ENCODE data around the gene NDUFA11. TPM values are rescaled to one million over a fixed set of nuclear protein-coding genes. Genes with fewer than 3 reads are reported as not detected.

NDUFA11 gene
- total and polyA plus RNA-seq, 9 of the 15 experiments (the other 6 are each of a cell fraction or from before 2014, with no cell fraction given) = 63.3 to 486 (median 274) TPM

DNA sequence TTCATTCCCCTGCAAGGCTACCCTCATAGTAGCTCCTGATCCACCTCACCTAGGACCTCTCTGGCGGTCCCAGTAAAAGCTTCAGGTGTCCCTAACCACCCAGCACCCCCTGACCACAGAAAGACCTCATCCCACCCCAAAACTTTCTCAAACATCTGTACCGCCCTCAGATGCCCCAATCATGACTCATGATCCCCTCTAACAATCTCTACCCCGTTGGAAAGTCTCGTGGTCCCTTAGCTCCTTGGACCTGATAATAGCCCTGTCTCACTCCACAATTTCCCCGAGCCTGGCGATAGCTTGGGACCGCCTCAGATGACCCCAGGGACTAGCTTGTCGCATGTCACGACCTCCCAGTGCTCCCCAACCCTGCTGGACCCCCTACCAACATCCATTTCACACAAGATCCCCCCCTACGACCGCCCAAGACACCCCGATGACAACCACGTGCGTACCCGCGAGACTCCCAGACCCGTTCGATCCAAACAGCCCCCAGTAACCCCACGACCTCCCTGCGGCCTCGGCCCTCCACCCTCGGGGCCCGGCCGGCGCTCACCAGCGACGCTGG, 450 bp downstream of the NDUFA11 start (continued):
- 0 out of 2 replicates have a peak, but pooled peaks have one; percentile 62 for TF ChIP-seq CAMTA2 (CRISPR knock-in tag; conservative IDR thresholded peaks at IDR 0.05)
- no peak for TF ChIP-seq ILF3 (IDR thresholded peaks at IDR 0.05; ENCODE audit: borderline replicate concordance)
- TF ChIP-seq ATF2 (CRISPR knock-in tag; IDR thresholded peaks at IDR 0.05) = no peak
- TF ChIP-seq SNIP1 (IDR thresholded peaks at IDR 0.05; ENCODE audit: low read depth) = no peak
- no peak; the same call in 1 of the 2 replicates for TF ChIP-seq CBFB (CRISPR knock-in tag; IDR thresholded peaks at IDR 0.05)

DNA sequence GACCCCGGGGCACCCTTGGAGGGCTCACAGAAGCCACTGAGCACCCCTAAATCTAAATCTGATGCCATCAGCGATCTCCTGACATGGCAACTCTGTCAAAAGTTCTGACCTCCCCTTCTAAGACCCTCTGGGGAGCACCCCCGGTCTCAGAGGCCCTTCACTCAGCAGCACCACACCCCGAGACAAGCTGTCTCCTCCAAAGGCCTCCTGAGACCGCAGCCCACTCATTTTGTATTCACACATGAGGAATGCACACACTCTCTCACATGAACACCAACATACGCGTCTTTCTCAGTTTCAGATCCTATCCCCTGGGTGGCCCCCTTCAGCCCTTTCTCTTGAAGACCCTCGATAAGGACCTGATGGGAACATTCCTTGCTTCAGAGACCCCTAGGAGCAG, 2.6 kb downstream of the NDUFA11 start:
- DNase-seq (ENCODE audit: extremely low read depth in 1 of 4, low spot score in 3 of 4) (no peak), FAIRE-seq (no peak), ATAC-seq (no peak)
- peaks cover 4 to 47% of the 10 kb centered on the region in 2 experiments; a peak in 4 of 5 replicates for H3K4me1 ChIP-seq (replicated peaks in 1 of 2; ENCODE audit: control insufficient read depth in 2 of 2, insufficient read depth in 2 of 2, low read length in 2 of 2)
- ChIA-PET POLR2A (interaction anchor here (0.6 to 1.2 kb wide), 3 partner anchors 14 to 29 kb away, joined by 3 read pairs; no protein-coding TSS in a partner anchor), CTCF (ENCODE audit: low intra/inter-chr PET ratio) (no interaction called here)
- H3K9me1 ChIP-seq (ENCODE audit: control insufficient read depth, insufficient read depth, low read length) = no peaks in the 10 kb centered on the region
- no peak overlapping the region for H2AFZ ChIP-seq (ENCODE audit: low read depth, low read length)
- no peak overlapping the region for H3K4me3 ChIP-seq
- no peak overlapping the region for H3K4me2 ChIP-seq (ENCODE audit: insufficient read depth, low read length)
- H3K9ac ChIP-seq (ENCODE audit: insufficient read depth in 1 of 2, low read depth in 2 of 2, low read length in 2 of 2) = no peak overlapping the region
- TF ChIP-seq HDAC6 (IDR thresholded peaks at IDR 0.05; ENCODE audit: low read depth, low read length) = no peak
- no peak for TF ChIP-seq ETS2 (tag; IDR thresholded peaks at IDR 0.05; ENCODE audit: borderline replicate concordance, poor library complexity, severe bottlenecking)
- no peak for TF ChIP-seq LARP7 (IDR thresholded peaks at IDR 0.05)
- TF ChIP-seq CBFA2T3 (IDR thresholded peaks at IDR 0.05) = no peak
- no peak for TF ChIP-seq SNAPC5 (CRISPR knock-in tag; IDR thresholded peaks at IDR 0.05)
- no peak for TF ChIP-seq MAFF (IDR thresholded peaks at IDR 0.05; ENCODE audit: low read length)
- TF ChIP-seq ID3 (CRISPR knock-in tag; IDR thresholded peaks at IDR 0.05) = no peak
- TF ChIP-seq ID3 (tag; IDR thresholded peaks at IDR 0.05) = no peak
- TF ChIP-seq ADNP (tag; IDR thresholded peaks at IDR 0.05) = no peak
- TF ChIP-seq NFYB (IDR thresholded peaks at IDR 0.05; ENCODE audit: extremely low read depth, insufficient read length) = no peak
- TF ChIP-seq RHOXF2B (CRISPR knock-in tag; conservative IDR thresholded peaks at IDR 0.05) = no peak
- no peak for TF ChIP-seq SLC30A9 (CRISPR knock-in tag; IDR thresholded peaks at IDR 0.05)
- no peak for TF ChIP-seq BCOR (IDR thresholded peaks at IDR 0.05)
- no peak for TF ChIP-seq CREBBP (IDR thresholded peaks at IDR 0.05; ENCODE audit: low read depth, low read length)
- TF ChIP-seq E2F1 (CRISPR knock-in tag; IDR thresholded peaks at IDR 0.05) = no peak
- TF ChIP-seq NFXL1 (CRISPR knock-in tag; IDR thresholded peaks at IDR 0.05) = no peak
- H3K9me3 ChIP-seq (replicated peaks; ENCODE audit: control insufficient read depth, insufficient read depth, low read depth, low read length) = no peaks in the 10 kb centered on the region
- H3K36me3 ChIP-seq (ENCODE audit: control insufficient read depth, insufficient read depth, low read length) = peaks cover 43% of the 10 kb centered on the region; the same call in 2 of the 3 replicates
- H4K20me1 ChIP-seq (replicated peaks; ENCODE audit: control insufficient read depth, insufficient read depth, low read length) = peaks cover 15% of the 10 kb centered on the region
- WGBS (ENCODE audit: insufficient coverage, low coverage, missing lambda C conversion rate) = 91% methylated on average over 8 of the region's 8 CpGs
- no TSS peak for BruUV-seq (replicated peaks)
- intact Hi-C loops (cut with micrococcal nuclease) (no loop called here), in situ Hi-C loops (cut with MboI) (no loop called here)
- H3K27ac ChIP-seq (ENCODE audit: extremely low read depth, low read depth, low read length) = no peak overlapping the region
- no peaks in the 10 kb centered on the region for H3K27me3 ChIP-seq (ENCODE audit: control insufficient read depth in 2 of 2, insufficient read depth in 2 of 2, low read length in 2 of 2)
- H3K79me2 ChIP-seq (ENCODE audit: control insufficient read depth, insufficient read depth, low read length) = peaks cover 46% of the 10 kb centered on the region

All from K562 (cell line).